Natural killer cell treated with Interleukin-12 subunit alpha and Interleukin-12 subunit beta and Interleukin-15 and Interleukin-18, amount 100 ng/mL, for 72 hours (primary cell): ENCODE results near the gene BCL2A1. TPM values are rescaled to one million over a fixed set of nuclear protein-coding genes. Genes with fewer than 3 reads are reported as not detected.
"Not testable (repeated sequence)": the region's sequence is repeated elsewhere in the genome, so short reads cannot be mapped to it uniquely, and the experiment has no call there.

Experiments used
- ATAC-seq, 2 donors: fragments of 150-1000 bp; cut with Tn5 transposase in 1 of 2; sonication (Bioruptor Pico), chemical (Tn5 transposase) in 1 of 2; 2 replicates each; pipeline ENCODE4 v1.10.0; 2021
- DNase-seq: peaks from one replicate; pipeline ENCODE4 v3.0.0; 2022; ENCODE audit warnings: low spot score
- H3K27ac Mint-ChIP-seq, 2 donors: 1 replicate in 1 of 2; 2 replicates in 1 of 2; pipeline ENCODE4 v1.8.0; 2022; ENCODE audit warnings: mixed read lengths in 2 of 2, mild to moderate bottlenecking in 1 of 2, moderate library complexity in 1 of 2
- H3K27me3 Mint-ChIP-seq, 2 donors: 1 replicate in 1 of 2; 2 replicates in 1 of 2; pipeline ENCODE4 v1.8.0; 2022; ENCODE audit warnings: mixed read lengths in 2 of 2
- H3K36me3 Mint-ChIP-seq: one replicate; pipeline ENCODE4 v1.8.0; 2022; ENCODE audit warnings: mixed read lengths
- H3K4me1 Mint-ChIP-seq, 2 donors: 1 replicate in 1 of 2; 2 replicates in 1 of 2; pipeline ENCODE4 v1.8.0; 2022; ENCODE audit warnings: low read depth in 2 of 2, mixed read lengths in 2 of 2, mild to moderate bottlenecking in 1 of 2
- H3K4me3 Mint-ChIP-seq: one replicate; pipeline ENCODE4 v1.8.0; 2022; ENCODE audit warnings: mixed read lengths
- H3K9me3 Mint-ChIP-seq: 2 replicates; pipeline ENCODE4 v1.8.0; 2022; ENCODE audit warnings: mixed read lengths
- total RNA-seq, 2 donors: library from RNA; stranded (reverse); gene quantifications; one replicate each; pipeline ENCODE4 v1.2.3, GENCODE V29; 2022

Gene BCL2A1
- total RNA-seq, 2 donors from 2014 or later, result 17.3 to 40.0 TPM

DNA sequence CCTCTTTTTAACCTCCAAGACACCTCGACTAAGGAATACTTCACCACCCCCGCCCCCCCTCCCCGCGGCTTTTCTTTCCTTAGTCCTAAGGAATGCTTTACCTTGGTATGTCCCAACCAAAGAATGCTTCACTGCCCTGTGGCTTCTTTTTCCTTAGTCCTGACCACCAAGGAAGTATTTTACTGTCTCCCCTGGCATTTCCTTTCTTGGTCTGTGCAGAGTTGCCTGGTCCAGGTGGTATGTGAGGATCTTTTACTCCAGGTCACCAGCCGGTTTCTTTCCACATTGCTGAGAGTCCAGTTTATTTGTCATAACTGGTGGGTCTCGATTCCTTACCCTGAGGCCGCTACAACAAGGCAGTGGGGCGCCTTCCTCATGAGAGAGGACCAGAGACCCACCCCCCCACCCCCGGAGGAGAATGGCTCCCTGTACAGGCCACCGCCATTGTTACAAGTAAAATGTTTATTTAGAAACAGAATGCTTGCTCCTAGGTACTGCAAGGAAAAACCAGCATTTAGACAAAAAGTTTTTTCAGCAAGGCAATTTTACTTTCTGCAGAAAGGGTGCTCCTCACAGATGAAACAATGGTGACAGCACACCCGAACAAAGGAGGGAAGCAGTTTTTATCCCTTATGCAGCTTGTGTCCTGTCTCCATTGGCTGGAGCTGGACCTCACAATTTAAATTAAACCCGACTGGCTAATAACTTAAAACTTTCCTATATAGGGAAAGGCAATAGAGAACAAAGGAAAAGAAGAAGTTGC is 51.1 kb downstream of the BCL2A1 start:
- H3K27me3 Mint-ChIP-seq, result no peaks in the 10 kb centered on the region
- no peak overlapping the region for H3K4me3 Mint-ChIP-seq
- peaks cover 21 to 34% of the 10 kb centered on the region in 2 donors for H3K4me1 Mint-ChIP-seq
- H3K36me3 Mint-ChIP-seq, result peaks cover 69% of the 10 kb centered on the region
- ATAC-seq (no peak), DNase-seq (no peak)
- peaks cover 21% of the 10 kb centered on the region for H3K9me3 Mint-ChIP-seq
- no peak overlapping the region for H3K27ac Mint-ChIP-seq

DNA sequence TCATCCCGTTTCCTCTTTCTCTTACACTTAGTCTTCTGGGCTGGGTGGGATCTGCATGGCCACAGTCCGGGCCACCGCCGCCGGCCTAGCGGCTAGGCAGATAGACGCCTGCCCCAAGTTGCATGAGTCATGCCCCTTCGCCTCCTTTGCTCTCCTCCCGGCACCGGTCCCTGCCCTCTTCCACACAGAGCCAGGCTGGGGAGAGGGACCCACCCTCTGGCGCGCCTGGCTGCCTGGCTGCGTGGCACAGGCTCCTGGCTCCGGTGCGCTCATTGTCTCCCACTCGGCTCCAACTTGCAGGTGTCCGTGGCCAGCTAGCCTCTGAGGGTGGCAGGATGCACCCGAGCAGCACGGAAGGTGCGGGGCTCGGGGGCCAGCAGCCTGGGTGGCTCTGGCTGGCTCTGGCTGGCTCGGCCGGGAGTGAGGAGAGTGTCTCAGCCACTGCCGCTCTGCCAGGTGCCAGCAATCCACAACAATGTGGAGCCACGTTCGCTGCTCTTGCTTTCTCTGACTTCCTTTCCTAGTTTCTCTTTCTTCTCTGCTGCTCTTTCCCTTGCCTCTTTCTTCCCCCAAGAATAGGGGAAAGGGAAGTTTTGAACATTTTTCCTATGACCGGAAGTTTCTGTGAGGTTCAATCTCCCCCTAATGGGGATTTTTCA is 51.8 kb downstream of the BCL2A1 start:
- Mint-ChIP-seq H3K4me1 (peaks cover 21 to 34% of the 10 kb centered on the region in 2 donors), H3K27me3 (no peaks in the 10 kb centered on the region), H3K27ac (no peak overlapping the region), H3K36me3 (peaks cover 76% of the 10 kb centered on the region), H3K9me3 (peaks cover 24% of the 10 kb centered on the region), H3K4me3 (no peak overlapping the region)
- ATAC-seq (no peak), DNase-seq (no peak)

DNA sequence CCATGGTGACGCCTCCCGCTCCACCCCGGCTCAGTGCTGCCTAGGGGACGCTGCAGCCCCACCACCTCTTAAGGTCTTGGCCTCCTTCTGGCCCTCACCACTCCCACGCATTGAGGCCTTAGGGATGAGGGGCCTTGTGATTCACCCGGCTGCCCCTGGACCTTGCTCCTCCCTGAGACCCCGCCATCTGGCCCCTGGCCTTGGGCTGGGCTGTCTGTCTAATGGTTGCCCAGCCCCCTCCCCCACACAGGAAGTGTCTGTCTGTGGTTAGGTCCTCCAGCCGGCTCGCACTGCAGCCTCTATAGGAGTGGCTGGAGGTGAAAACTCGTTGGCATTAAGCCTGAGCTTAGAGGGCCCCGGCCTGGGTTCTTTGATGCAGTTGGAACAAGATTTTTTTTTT is 52.7 kb downstream of the BCL2A1 start:
- DNase-seq (no peak), ATAC-seq (no peak)
- H3K4me3 Mint-ChIP-seq, result no peak overlapping the region
- no peaks in the 10 kb centered on the region for H3K27me3 Mint-ChIP-seq
- H3K4me1 Mint-ChIP-seq, result peaks cover 21 to 26% of the 10 kb centered on the region in 2 donors
- H3K27ac Mint-ChIP-seq, result no peak overlapping the region
- peaks cover 24% of the 10 kb centered on the region for H3K9me3 Mint-ChIP-seq
- peaks cover 86% of the 10 kb centered on the region for H3K36me3 Mint-ChIP-seq

DNA sequence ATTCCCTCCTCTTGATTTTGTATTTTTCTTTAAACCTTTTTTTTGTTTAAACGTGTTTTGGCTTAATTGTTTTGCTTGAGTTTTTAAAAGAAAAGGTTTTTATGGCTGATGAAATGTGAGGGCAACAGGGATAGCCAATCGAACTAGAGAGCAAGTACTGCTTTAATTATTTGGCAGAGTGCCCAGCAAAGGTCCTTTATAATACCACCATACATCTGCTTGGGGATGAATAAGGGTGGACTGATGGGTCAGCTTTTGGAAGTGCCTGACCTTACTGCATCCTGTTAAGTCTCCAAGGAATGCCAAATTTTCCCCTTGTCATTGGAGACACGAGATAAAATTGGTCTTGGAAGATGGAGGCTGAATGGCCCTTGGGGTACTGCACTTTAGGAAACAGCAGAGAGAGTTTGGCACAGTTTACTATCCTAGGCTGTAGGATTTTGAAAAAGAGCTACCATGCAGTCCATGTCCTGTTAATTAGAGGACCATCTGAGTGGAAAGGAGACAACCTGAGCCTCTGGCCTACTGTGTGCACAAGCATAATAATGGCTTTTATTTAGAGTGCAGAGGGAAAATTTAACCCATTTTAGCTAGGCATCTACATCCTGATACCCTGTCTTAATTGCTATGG is 54.4 kb downstream of the BCL2A1 start:
- Mint-ChIP-seq H3K27ac (no peak overlapping the region), H3K36me3 (peaks cover 80% of the 10 kb centered on the region), H3K27me3 (no peaks in the 10 kb centered on the region), H3K9me3 (peaks cover 24% of the 10 kb centered on the region), H3K4me3 (no peak overlapping the region), H3K4me1 (peaks cover 11 to 12% of the 10 kb centered on the region in 2 donors)
- ATAC-seq (no peak), DNase-seq (no peak)

DNA sequence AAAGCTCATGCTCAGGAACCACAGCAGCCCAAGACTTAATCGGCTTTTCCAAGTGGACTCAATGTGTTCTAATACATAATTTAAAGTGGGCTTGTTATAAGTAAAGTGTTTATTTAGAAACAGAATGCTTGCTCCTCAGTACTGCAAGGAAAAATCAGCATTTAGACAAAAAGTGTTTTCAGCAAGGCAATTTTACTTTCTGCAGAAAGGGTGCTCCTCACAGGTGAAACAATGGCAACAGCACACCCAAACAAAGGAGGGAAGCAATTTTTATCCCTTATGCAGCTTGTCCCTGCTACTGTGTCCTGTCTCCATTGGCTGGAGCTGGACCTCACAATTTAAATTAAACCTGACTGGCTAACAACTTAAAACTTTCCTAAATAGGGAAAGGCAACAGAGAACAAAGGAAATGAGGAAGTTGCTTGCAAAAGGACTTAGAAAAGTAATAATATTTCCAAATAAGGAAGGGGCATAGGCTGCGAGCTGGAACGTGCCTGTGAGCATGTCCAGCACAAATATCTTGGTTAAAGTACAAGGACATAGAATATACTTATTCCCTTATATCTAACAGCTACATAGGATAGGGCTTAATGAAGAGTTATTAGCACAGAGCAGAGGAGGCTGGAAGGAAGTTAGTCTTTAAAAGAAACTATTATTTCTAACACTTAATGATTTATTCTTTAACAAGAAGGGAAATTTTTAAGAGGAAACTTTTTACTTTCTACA is 55.1 kb downstream of the BCL2A1 start:
- DNase-seq, H3K27me3 Mint-ChIP-seq, H3K4me1 Mint-ChIP-seq, H3K4me3 Mint-ChIP-seq, H3K27ac Mint-ChIP-seq, ATAC-seq: not testable (repeated sequence)
- H3K9me3 Mint-ChIP-seq, result peaks cover 21% of the 10 kb centered on the region
- H3K36me3 Mint-ChIP-seq, result peaks cover 74% of the 10 kb centered on the region

DNA sequence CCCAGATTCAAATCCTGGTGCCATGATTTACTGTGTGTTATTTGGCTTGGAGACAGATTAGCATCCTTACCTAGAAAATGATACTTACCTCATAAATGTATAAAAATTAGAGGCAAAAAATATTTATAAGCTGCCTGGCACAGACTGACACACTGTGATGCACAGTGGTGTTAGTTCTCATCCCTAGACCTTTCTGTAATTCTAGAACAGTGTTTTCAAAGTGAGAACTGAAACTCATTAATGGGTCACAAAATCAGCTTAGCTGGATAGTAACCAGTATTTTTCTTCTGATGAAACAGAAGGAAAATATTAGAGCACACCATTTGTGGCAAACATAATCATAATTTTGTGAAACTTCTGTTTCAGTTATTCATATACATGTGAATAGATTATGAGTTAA is 56.3 kb downstream of the BCL2A1 start:
- no peak for ATAC-seq
- no peak for DNase-seq
- H3K4me3 Mint-ChIP-seq, result no peak overlapping the region
- H3K27ac Mint-ChIP-seq, result no peak overlapping the region
- peaks cover 21% of the 10 kb centered on the region for H3K9me3 Mint-ChIP-seq
- H3K4me1 Mint-ChIP-seq, result peaks cover 6 to 10% of the 10 kb centered on the region in 2 donors
- no peaks in the 10 kb centered on the region for H3K27me3 Mint-ChIP-seq
- H3K36me3 Mint-ChIP-seq, result peaks cover 75% of the 10 kb centered on the region

Other genes starting within 250 kb of the BCL2A1 start
- 10 to 100 TPM; 12.1 to 12.2 TPM for gene MTHFS, start 74.2 kb downstream of the BCL2A1 start, total RNA-seq
- gene ZFAND6, start 88.5 kb upstream of the BCL2A1 start, total RNA-seq, result 10 to 100 TPM; 39.3 to 46.6 TPM
- 100 to 1,000 TPM in 1 of 2 donors, 10 to 100 TPM in 1; 63.6 to 103 TPM for gene FAH, start 181.8 kb upstream of the BCL2A1 start, total RNA-seq